ENCODE measurements around the gene NRIP1.

- TF ChIP-seq CTCF (IDR thresholded peaks at IDR 0.05) (no peak), EZH2phosphoT487 (IDR thresholded peaks at IDR 0.05) (no peak), EZH2 (IDR thresholded peaks at IDR 0.05) (no peak)
These were observed 54.9 kb downstream of the NRIP1 start for GRCh38 chr21:15009837-15010363.
